Activated CD8-positive, alpha-beta memory T cell treated with anti-CD3 and anti-CD28 coated beads for 4 hours (primary cell): ENCODE measurements around the gene IGF1R.

Experiments used
- DNase-seq, 2 donors: peaks; one replicate each; pipeline ENCODE4 v3.0.0-alpha.2; 2020; ENCODE audit warnings: low read depth in 2 of 2

Gene IGF1R

GRCh38 chr15:98909968-98910885 is 261.9 kb downstream of the IGF1R start:
- DNase-seq, result no peak

GRCh38 chr15:98914626-98915025 is 266.3 kb downstream of the IGF1R start:
- no peak for DNase-seq

DNA sequence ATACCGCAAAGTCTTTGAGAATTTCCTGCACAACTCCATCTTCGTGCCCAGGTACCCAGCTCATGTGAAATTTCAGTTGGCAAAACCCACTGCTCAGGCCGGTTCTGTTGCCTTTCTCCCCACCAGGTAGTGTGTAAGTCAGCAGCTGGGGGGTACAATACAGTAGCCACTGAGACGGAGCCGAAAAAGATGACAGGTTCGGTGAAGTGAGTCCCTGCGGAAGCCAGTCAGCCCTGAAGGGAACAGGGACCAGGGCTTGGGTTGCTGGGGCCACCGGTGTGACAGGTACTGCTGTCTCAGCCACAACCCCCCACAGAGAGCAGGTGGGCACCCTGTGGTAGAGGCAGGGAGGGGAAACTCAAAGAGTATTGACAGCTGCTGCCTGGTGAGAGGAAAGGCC is 268.5 kb downstream of the IGF1R start:
- no peak for DNase-seq

DNA sequence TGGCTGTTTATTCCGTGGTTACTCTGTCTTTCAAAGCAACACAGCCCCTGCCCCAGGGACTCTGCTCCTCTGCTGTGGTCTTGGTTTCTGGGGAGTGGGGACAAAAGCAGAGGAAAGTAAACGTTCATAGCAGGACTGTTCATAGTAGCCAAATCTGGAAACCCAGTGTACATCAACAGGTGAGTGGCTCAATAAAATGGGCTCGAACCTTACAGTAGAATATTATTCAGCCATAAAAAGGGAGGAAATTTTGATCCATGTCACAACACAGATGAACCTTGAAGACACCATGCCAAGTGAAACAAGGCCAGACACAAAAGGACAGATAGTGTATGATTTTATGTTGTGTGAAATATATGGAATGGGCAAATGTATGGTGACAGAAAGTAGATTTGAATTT is 269.1 kb downstream of the IGF1R start:
- DNase-seq, result no peak

GRCh38 chr15:98920091-98920880 is 271.9 kb downstream of the IGF1R start:
- DNase-seq, result no peak

DNA sequence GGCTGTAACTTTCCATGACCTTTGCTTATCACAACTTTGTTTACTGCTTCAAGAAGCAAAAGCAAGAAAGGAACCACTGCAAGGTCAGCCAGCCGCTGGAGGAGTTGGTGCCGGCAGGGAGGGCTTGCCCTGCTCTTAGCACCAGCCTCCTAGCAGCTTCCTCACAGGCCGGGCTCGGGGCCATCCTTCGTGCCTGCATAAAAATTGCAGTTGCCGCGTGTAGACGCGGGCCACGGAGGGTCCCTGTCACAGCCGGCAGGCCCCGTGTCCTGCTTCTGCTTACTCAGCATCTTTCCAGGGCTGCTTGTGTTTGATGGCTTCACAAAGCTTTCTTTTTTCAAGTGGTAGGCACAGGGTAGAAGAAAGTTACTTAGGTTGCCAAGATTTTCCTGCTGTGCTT is 274.8 kb downstream of the IGF1R start:
- no peak for DNase-seq

DNA sequence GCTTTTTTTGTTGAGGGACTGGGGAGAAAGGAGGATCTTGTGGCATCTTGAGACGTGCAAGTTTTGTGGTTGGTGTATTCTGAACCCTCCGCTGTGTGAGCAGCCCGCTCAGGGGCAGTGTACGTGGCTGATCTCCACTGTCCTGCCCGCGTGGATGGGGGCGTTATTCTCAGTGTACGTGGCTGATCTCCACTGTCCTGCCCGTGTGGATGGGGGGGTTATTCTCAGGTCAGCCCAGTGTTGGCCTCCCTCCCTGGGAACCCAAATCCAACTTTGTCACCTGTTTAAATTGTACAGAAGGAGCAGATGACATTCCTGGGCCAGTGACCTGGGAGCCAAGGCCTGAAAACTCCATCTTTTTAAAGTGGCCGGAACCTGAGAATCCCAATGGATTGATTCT is 275.2 kb downstream of the IGF1R start:
- no peak for DNase-seq

- DNase-seq, result no peak
Observed at GRCh38 chr15:98924401-98925049, 276.2 kb downstream of the IGF1R start.

DNA sequence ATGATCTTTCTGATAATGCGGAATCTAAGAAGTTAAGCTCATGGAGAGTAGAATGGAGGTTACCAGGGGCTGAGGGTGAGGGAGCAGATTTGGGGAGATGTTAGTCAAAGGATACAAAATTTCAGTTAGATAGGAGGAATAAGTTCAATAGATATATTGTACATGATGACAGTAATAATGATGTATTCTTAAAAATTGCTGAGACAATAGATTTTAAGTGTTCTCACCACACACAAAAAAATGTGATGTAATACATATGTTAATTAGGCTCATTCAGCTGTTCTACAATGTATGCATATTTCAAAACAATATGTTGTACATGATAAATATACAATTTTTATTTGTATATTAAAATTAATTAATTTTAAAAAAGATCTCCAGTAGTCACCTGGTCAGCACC is 277.9 kb downstream of the IGF1R start:
- no peak for DNase-seq

DNA sequence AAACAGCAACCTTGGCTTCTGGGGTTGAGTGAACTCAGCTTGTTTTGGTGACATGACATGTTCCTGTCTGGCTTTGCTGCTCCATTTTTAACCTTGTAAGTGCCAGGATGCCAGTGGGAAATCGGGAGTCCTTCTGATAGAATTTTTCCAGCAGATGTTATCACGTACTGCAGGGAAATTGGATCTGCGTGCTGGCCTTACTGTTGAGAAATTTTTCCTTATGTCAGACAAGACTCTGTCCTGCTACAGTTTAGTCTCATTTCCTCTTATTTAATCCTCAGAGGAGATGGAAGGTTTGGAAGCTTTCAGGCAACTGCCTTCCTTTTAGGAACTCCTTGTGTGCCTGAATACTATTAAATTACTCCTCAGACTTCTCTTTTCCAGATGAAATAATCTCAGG is 278.7 kb downstream of the IGF1R start:
- no peak for DNase-seq

- no peak for DNase-seq
Observed at GRCh38 chr15:98927996-98928395, 279.7 kb downstream of the IGF1R start.

DNA sequence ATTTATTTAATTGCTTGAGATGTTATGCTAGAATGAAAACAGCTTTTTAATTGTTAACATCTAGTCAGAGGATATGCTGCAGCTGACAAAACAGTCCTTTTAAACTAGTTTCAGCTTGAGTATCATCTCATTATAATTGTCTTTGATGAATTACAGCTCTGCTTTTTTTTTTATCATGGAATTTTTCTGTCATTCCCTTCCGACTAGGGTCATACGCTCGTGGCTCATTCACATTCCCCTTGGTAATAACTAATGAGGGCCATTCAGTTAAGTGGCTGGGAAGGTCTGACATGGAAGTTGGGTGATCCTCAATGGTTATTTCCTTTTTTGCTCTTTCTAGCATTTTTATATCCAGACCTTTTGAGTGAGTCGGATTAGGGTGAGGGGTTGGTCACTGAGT is 282.2 kb downstream of the IGF1R start:
- no peak for DNase-seq

GRCh38 chr15:98931004-98931403 is 282.7 kb downstream of the IGF1R start:
- no peak for DNase-seq

DNA sequence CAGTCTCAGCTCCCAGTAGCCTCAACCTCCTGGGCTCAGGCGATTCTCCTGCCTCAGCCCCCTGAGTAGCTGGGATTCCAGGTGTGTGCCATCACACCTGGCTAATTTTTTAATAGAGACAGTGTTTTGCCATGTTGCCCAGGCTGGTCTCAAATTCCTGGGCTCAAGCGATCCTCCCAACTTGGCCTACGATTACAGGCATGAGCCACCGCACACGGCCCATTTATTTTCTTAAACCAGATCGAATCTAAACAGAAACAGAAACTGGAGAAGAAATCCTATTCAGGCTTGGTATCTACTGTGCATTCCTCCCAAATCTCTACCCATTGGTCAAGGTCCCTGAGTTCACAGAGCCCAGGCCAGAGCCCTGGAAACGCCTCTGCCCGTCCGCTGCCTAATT is 285.1 kb downstream of the IGF1R start:
- no peak for DNase-seq

DNA sequence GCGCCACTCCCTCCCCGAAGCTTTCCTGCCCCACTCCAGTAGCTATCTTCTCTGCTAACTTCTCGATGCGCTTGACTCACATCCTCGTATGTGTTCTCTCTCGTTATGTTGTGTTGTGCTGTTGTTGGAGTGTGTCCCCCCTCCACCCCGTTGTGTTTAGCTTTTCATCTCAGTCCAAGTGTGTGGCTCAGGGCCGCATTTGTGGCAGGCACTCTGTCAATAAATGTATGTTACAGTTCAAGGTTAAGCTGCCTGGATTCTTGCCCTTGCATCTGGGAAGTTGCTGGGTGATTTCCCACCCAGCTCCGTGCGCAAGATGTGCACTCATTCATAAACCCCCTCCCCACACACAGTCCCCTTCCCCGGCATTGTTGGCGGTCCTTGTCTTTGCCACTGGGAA is 287.4 kb downstream of the IGF1R start:
- DNase-seq, result no peak

DNA sequence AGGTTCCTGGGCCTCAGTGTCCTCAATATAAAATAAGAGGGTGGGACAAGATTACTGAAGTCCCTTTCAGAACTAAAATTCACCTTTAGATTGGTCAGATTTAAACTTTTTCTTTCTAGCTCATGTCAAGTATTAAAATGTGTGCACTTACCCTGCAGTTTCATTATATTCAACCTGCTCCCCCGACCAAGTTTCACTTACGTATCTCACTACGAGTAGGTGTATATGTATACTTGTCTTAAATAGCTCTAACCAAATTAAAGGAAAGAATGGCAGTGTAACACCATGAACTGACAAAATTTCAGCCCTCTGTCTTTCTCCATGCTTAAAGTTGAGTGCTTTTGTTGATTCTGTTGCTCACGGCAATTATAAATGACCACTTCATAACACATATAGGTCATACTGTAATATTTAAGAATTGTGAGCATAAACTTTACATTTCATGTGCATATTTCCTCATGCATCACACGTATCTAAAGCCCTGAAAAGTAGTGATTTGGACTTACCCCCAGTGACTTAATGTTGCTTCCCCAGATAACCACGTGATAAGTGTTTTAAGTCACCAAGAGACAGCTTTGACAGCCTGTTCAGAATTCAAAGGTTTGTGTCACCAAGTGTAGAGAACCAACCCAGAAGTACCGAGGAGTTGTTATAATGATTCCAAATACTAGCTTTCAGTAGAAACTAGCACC is 289.2 kb downstream of the IGF1R start:
- DNase-seq, result no peak

DNA sequence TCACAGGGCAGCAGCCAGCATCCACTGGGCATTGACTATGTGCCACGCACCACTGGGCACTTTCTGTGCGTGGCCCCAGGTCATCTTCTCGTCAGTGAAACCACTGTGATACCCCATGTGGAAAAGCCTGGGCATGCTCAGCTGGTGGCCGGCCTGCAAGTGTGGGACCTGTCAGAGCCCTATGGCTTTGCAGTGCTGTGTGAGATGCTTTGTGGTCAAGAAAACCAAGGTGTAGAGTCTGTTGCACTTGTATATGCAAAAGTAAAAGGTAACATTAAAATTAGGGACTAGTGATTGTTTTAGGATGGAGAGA is 289.7 kb downstream of the IGF1R start:
- no peak for DNase-seq

DNA sequence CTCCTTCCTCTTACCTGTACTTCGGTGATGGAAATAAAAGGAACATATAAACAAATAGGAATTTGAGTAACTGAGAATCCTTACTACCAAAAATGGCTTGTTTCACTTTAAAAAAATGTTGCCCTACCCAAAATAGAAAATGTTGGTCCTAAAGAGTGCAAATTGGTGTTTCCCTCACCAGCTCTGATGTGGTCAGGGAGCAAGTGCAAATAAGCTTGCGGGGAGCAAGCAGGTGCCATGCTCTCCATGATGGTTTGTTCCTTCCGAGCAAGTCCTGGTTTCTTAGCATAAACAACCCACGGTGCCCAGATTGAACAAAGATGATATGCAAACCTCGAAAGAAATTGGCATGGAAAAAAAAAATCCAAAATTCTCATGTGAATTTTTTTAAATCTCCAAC is 290.5 kb downstream of the IGF1R start:
- DNase-seq, result no peak

DNA sequence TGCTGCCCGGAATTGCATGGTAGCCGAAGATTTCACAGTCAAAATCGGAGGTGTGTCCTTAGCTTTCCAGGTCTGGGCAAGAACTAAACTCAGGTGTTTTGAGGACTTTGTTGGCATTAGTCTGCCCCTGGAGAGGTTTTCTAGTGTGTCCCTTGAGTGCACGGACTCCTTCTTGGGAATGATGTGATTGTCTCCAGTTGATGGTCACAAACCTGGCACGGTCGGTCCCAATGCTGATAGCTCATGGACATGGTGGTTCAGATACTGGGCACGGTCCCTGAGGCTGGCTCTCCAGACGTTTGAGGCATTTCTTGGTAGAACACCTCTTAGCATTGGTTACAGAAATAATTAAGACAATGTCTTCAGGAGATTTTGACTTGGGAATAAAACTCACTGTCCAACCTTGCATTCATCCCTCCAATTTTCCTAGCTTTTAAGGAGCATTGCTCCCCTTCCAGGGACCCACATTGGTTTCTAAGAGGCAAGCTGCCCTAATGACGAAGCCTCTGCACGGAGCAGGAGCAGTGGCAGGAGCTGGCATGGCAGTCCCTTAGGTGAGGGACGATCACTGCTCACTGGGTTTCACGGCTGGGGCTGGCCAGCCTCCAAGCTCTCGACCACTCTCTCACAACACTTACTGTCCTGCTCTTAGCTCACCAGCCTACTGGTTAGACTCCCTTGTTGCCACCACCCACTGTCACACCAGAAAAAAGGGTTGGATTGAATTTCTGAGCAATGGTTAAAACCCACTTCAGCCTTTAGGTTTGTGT is 291.2 kb downstream of the IGF1R start:
- no peak for DNase-seq

DNA sequence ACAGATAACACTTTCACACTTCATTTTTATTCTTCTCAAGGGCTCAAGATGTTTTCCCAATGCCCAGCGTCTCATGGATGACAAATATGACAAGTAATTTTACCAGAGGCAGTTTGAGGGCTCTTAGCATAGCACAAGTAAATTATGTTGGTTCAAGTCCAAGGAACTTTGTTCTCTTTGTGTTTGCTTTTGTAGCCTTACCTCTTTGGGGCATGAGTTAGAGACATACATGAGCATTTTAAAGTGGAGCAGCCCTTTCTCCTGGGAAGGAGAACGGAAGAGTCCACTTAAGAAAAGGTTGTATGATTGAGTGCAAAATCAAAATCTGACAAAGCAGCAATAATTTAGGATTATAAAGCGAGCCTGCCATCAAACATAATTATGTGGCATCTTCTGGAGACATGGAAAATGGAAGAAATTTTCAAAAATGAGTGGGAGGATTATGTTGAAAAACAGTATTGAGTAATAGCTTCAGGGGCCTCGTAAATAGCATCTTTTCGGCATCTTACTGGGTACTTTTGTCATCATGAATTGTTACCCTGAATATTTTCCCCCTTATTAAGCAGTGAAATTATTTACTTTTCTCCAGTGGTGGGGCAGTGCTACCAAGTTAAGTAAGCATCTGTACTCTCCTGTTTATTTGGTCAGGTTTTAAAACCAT is 293.4 kb downstream of the IGF1R start:
- DNase-seq, result no peak

GRCh38 chr15:98942431-98942830 is 294.1 kb downstream of the IGF1R start:
- no peak for DNase-seq
